Activated CD4-positive, CD25-positive, alpha-beta regulatory T cell treated with anti-CD3 and anti-CD28 coated beads, Interleukin-2, amount 50 U/mL, for 16 hours (primary cell): ENCODE measurements around the gene MBOAT2.
"Not testable (repeated sequence)": the region's sequence is repeated elsewhere in the genome, so short reads cannot be mapped to it uniquely, and the experiment has no call there.

Experiments
- DNase-seq: peaks from one replicate; pipeline ENCODE4 v3.0.0-alpha.2; 2020; ENCODE audit warnings: low read depth, low spot score

Gene MBOAT2

DNA sequence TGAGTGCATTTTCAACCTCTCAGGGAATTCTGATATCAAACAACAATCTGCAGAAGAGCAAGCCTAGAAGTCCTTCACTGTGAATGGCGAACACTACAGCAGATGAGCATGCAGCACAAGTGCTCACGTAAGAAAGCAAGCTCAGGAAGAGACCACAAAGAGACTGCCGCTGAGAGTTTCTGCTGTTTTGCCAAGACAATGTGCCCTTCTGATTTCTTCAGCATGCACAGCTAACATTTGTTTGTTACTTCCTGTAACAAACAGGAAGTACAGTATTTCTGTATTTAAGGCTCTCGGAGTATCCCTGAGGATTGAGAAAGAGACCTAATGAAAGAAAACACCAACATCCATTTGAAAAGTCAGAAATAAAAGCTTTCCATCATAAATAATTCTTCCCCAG, 45.9 kb downstream of the MBOAT2 start:
- no peak for DNase-seq

DNA sequence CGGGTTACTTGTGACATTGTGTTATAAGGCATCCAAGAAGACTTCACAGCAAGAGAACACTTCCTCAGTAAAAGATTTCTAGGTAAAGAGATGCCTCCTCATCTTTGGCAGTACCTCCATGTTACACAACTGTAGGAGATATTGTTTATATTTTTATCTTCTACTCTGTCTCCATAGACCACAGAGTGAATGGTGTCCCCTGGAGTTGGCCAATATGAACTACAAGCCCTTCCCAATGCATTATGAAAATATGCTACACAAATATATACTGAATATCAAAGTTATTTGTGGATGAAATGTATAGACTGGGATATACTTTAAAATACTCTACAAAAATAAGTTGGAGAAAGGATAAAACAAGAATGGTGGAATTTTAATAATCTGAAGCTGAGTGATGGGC, 46.7 kb downstream of the MBOAT2 start:
- no peak for DNase-seq

DNA sequence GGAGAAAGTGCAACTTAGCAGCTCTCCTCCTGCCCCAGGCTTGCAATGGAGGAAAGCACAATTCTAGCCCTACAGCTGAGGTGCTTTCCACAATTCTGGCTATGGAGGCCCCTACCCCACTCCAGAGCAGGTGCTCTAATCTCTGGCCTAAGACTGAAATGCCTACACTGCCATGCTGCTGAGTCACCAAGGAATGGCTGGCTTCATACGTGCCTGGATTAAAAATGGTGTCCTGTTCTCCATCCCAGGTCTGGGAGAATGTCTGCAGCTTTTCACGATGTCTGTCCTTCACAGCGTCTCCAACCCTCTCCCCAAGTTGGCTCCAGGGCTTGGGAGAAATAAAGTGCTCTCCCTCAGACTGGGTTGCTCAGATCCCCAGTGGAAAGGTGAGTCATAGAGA, 48.5 kb downstream of the MBOAT2 start:
- no peak for DNase-seq

DNA sequence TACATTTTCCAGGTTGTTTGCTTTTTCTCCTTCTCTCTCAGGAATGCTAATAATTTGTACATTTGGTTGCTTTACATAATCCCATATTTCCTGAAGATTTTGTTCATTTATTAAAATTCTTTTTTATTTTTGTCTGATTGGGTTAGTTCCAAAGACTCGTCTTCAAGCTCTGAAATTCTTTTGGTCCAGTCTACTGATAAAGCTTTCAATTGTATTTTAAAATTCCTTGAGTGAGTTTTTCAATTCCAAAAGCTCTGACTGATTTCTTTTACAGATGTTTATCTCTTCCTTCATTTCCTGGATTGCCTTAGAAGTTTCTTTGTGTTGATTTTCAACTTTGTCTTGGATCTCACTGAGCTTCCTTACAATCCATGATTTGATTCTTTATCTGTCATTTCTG, 50.0 kb downstream of the MBOAT2 start:
- no peak for DNase-seq

DNA sequence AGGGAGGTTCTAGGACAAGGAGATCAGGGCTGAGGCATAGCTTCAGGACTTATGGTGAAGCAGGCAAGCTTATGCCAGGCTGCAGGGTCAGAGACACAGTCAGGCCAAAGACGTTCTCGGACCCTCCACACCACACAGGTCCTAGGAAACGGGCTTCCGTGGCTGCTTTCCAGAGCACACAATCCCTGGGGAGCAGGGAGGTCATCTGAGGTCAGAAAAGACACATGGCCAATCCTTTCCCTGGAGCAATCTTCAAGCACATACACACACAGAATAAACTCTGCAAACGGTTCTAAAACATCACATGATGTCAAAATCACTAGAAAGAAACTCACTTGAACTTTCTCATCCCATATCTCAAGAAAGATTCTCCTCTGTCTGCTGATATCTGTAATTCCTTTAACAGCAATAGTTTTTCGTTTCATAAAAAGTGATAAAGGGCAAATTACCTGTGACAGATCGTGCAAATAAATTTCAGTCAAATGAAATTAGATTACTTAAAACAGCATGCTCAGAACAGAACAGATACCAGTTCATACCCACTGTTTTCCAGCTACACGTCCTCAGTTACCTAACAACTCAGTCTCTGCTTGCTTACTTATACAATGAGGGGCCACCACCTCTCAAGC, 63.9 kb downstream of the MBOAT2 start:
- no peak for DNase-seq

DNA sequence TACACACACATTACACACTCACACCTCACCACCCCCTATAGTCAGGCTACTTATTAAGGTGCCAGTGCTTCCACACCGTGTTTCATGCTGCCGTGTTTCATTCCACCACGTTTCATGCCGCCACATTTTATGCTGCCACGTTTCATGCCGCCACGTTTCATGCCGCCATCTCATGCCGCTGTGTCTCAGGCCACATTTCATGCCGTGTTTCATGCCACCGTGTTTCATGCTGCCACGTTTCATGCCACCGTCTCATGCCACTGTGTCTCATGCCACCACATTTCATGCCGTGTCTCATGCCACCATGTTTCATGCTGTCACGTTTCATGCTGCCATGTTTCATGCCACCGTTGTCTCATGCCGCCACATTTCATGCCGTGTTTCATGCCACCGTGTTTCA, 65.1 kb downstream of the MBOAT2 start:
- DNase-seq, result no peak

DNA sequence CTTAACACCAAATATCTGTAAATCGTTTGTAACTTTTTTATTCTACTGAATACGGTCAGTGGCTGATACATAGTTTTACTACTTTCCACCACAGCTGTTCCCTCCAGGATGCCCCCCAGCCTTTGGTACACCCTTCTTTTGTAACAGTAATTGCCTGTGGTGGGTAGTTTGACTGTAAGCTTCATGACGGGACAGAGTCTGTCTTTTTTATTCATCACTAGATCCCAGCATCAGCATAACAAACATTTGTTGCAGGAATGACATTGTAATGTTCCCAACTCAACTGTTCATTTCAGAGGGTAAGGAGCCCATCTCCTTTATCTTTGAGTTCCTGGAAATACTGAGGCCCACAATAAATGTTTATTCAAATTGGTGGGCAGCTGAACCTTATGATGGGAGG, 67.5 kb downstream of the MBOAT2 start:
- no peak for DNase-seq

DNA sequence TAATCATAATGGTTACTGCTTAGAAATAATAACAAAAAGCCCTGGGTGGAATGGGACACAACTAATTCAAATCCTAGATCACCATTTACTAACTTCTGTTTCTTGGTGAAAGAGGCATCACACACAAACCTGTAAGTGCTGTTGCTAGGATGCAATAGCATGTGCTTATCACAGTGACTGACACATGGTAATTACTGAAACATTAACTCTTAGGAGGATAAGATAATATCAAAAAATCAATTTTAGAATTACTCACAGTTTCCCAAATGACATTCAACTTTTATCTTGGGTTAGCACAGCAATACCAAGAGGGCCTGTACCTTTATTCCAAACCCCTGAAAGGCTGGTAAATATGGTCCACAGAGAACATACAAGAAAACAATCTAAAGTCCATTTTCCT, 69.1 kb downstream of the MBOAT2 start:
- no peak for DNase-seq

DNA sequence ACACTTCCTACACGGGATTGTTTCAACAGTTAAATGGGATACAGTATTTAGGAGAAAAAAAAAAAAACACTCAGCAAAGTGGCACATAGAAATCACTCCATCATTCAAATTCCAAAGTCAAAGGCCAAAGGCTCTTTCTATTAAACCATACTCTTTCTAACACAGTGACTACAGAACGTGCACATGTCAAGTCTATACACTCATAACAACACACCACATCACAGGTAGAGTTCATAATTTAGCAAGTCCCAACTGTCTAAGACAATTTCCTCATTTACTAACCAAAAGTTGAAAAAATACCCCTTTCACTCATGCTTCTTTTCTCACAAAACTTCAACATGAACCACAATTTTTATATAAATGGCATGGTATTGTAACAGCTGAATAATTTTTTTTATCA, 70.8 kb downstream of the MBOAT2 start:
- no peak for DNase-seq

DNA sequence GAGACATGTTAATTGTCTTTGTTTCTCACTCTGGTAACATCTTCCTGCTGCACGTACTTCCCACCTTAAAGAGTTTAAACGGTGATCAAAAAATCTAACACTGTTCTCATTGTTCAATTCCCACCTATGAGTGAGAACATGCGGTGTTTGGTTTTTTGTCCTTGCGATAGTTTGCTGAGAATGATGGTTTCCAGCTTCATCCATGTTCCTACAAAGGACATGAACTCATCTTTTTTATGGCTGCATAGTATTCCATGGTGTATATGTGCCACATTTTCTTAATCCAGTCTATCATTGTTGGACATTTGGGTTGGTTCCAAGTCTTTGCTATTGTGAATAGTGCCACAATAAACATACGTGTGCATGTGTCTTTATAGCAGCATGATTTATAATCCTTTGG, 73.3 kb downstream of the MBOAT2 start:
- not testable (repeated sequence) for DNase-seq

DNA sequence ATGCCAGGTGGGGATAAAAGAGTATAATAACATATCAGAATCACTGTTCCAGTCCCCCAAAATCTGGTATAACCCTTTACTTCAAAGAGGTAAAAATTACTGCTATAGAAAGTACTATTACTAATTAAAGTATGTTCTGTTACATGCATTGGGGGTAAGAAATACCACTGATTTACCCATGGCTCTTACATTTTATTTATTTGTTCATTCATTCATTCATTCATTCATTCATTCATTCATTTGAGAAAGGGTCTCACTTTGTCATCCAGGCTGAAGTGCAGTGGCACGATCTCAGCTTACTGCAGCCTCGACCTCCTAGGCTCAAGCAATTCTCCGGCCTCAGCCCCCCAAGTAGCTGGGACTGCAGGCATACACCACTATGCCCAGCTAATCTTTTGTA, 74.4 kb downstream of the MBOAT2 start:
- DNase-seq, result no peak

DNA sequence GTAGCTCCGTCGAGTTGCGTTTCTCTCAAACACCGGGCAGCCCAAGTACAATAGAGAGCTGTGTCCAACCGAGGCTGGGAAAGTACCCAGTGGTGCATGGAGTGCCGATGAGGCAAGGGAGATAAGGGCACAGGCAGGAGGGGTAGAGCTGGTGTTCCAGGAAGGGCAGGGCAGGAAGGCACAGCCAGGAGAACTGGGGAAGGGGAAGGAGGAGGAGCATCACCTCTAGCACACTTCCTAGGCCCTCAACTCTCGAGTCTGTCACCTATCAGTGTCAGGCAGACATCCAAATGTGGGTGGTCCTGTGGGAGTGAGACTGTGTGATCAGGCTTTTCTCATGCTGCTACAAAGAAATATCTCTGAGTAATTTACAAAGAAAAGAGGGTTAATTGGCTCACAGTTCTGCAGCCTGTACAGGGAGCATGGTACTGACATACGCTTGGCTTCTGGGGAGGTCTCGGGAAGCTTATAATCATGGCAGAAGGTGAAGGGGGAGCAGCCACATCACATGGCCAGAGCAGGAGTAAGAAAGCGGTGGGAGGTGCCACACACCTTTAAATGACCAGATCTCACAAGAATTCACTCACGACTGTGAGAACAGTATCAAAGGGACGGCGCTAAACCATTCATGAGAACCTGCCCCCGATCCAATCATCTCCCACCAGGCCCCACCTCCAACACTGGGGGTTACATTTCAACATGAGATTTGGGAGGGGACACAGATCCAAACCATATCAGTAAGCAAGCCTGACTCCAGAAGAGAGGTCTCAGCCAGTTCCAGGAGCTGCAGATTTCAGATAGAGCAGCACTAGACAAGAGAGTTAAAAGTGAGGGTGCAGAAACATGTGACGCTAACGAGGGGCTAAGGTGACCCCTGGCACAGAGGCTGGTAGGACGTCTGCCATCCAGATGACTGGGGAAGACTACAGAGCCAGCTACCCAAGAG, 75.7 kb downstream of the MBOAT2 start:
- DNase-seq, result no peak

DNA sequence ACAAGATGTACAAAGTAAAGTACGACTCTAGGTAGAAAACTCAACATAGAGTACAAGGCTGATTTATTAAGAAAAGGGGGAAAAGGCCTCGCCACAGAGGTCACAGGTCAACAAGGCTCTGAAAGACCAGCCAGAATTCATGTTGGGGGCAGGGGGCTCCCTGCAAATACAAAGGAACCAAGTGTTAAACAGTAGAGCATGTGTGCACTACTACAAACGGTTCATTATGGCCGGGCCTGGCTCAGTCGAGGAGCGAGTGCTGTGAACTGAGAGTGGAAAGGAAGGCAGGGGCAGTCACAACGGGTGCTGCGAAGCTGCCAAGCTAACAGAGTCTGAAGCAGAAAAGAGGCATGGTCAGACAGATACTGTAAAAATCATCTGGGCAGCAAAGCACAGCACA, 77.1 kb downstream of the MBOAT2 start:
- no peak for DNase-seq

DNA sequence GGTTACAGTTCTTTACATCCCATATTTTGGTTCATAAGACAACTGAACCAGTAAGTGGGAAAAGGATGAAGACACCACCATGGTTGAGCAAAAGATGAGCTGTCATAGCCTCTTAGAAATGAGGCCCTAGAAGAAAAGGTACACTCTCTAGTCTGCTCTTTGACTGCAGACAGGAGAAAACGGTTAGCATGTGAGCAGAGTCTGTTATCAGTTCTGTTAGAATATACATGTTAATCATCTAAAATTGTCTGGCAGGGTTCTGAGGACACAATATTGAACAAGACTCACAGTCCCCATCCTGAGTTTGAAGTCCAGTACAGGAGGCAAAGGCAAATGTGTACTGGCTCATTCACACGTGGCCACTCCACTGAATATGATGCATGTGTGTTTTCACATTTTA, 78.1 kb downstream of the MBOAT2 start:
- DNase-seq, result no peak

DNA sequence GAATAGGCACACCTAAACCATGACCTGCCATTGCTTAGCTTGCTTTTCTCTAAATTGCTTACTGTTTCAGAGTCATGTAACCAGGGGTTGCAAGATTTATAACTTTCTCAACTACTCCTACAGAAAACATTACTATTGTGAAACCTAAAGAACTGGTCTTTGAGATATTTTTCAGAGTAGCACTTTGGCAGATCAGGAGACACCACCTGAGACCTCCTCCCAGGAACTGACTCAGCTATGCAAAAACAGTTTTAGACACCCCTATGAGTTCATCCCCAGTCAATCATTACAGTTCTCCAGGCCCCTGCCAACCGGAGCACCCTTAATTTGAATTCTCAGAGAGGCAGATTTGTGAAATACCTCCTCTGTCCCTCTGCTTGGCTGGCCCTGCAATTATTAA, 80.3 kb downstream of the MBOAT2 start:
- DNase-seq, result no peak

DNA sequence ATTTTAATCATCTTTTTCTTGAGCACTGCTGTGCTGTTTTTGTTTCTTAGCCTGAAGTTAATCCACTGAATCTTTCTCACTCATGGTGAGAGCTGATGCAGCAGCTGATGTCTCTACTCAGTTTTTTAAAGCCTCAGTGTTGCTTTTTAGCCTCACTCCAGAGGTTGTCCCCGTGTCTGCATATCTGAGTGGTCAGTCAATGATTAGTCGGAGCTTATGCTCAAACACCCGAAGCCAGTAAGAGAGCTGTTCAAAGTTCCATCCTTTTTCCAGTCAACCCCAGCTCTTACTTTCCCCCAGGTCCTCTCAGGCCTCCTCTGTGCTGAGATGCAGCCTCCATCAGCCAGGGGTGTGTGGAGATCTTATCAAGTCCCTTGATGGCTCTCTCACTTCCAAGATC, 81.1 kb downstream of the MBOAT2 start:
- no peak for DNase-seq

DNA sequence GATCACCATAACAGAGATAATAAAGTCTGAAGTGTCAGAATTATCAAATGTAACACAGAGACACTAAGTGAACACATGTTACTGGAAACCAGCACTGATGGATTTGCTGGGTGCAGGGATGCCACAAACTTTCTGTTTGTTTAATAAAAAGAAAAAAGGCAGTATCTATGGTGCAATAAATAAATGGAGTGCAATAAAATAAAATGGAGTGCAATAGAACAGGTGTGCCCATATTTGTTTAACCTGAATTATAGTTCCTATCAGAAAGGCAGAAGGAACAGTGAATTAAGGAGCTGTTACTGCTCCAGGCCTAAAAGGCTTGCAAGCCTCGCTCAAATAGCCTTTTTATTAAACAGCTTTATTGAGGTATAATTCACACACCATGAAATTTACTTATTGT, 85.1 kb downstream of the MBOAT2 start:
- DNase-seq, result no peak

DNA sequence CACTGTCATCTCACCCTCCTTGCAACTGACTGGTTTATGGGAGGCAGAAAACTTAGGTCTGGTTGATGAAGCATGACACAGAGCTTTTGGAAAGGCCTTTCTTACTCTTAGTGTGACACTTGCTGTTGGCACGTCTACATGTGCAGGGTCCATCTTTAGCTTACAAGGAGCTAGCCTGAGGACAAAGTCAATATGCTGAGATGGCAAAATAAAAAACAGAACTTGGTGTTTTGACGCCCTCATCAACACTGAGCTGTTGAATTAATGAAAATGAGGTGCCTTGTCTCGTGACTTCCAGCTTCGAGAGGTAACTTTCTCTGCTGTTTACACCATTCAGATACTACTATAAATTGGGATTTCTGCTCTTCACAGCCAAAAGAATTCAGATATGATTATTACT, 87.5 kb downstream of the MBOAT2 start:
- DNase-seq, result no peak

DNA sequence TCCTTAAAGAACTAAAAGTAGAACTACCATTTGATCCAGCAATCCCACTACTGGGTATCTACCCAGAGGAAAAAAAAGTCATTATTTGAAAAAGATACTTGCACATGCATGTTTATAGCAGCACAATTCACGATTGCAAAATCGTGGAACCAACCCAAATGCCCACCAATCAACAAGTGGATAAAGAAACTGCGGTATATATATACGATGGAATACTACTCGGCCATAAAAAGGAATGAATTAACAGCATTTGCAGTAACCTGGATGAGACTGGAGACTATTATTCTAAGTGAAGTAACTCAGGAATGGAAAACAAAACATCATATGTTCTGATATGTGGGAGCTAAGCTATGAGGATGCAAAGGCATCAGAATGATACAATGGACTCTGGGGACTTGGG, 89.7 kb downstream of the MBOAT2 start:
- not testable (repeated sequence) for DNase-seq

DNA sequence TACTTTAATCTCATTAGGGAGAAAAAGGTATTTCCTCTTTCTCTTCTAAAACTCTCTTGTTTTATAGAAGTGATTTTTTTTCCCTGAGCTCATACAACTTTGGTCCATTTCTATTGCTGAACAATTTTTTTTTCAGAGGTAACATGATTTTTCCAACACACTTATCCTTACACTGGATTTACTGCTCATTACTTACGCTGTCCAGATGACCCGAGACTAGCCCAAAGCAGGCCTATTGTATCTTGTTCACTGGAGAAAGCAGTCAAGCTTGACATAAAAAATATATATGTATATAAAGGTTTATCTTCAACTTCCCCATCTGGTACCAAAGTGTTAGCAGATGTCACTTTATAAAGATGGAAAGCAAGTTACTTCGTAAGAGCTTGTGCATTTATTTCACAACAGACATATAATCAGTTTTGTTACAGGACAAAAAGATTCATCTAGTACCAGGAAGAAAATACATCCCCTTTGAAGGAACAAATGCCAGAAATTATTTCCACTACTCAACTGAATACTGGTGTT, 95.7 kb downstream of the MBOAT2 start:
- no peak for DNase-seq

DNA sequence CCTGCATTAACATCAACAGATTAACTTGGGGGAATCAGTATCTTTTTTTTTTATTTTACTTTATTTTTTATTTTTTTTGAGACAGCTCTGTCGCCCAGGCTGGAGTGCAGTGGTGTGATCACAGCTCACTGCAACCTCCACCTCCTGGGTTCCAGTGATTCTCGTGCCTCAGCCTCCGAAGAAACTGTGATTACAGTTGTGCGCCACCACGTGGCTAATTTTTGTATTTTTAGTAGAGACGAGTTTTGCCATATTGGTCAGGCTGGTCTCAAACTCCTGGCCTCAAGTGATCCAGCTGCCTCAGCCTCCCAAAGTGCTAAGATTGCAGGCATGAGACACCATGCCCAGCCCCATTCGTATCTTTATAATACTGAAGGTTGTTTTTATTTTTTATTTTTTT, 99.6 kb downstream of the MBOAT2 start:
- DNase-seq, result not testable (repeated sequence)

DNA sequence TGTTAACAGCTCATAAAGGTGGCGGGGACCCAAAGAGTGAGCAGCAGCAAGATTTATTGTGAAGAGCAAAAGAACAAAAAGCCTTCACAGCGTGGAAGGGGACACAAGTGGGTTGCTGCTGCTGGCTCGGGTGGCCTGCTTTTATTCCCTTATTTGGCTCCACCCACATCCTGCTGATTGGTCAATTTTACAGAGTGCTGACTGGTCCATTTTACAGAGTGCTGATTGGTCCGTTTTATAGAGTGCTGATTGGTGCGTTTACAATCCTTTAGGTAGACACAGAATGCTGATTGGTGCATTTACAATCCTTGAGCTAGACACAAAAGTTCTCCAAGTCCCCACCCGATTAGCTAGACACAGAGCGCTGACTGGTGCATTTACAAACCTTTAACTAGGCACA, 100.7 kb downstream of the MBOAT2 start:
- DNase-seq, result not testable (repeated sequence)

DNA sequence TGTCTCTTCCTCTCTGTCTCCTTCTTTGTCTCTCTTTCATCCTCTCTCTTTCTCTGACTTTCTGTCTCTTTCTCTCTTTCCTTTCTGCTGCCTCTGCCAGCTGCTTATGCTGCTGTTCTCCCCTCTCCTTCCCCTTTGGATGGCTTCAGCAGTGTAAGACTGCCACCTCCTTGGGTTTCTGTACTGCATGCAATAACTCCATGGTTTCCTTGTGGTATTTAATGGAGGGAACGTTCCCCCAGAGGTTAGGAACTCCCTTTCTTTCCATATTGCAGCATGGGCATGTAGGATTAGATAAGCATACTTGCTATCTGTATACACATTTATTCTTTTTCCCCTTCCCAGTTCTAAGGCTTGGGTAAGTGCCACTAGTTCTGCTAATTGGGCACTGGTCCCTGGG, 106.3 kb downstream of the MBOAT2 start:
- not testable (repeated sequence) for DNase-seq
